Measurements from ENCODE around the gene SZRD1. TPM values are rescaled to one million over a fixed set of nuclear protein-coding genes. Genes with fewer than 3 reads are reported as not detected.

Gene SZRD1
- 164 and 168 TPM in 2 replicates for total RNA-seq
- polyA plus RNA-seq = 162 and 168 TPM in 2 replicates
- polyA plus RNA-seq (2011; cell fraction: cytosol; rRNA removed) = 148 and 161 TPM in 2 replicates
- 75.2 and 75.7 TPM in 2 replicates for polyA plus RNA-seq (2011; cell fraction: nucleus; rRNA removed)
- polyA plus RNA-seq (2012) = 105 and 106 TPM in 2 replicates
- 76.1 and 82.0 TPM in 2 replicates for polyA minus RNA-seq
- polyA minus RNA-seq (2011; cell fraction: cytosol; rRNA and poly(A)+ RNA removed) = 62.1 TPM
- polyA minus RNA-seq (2011; cell fraction: nucleus; rRNA and poly(A)+ RNA removed) = 26.6 and 33.5 TPM in 2 replicates
- percentile 88 among the genes with signal in this experiment for Bru-seq, nascent RNA
- percentile 97 among the genes with signal in this experiment for BruChase-seq, experiment 1, labeled RNA remaining after a 6-hour chase
- BruChase-seq, experiment 2, labeled RNA remaining after a 2-hour chase = percentile 91 among the genes with signal in this experiment
- long read RNA-seq, transcript SZRD1-203 (4 exons, 892 nt) = minor isoform, 10 of 364 reads
- long read RNA-seq, transcript SZRD1-202 (3 exons, 3,447 nt) = major isoform, 67 of 364 reads
- long read RNA-seq, transcript SZRD1-201 (4 exons, 3,636 nt) = minor isoform, 15 of 364 reads
- long read RNA-seq, transcript SZRD1-210 (3 exons, 3,401 nt) = minor isoform, 46 of 364 reads
- long read RNA-seq, partial matches to known transcripts = 152 of 364 reads
- long read RNA-seq, other reads (novel, unspliced or antisense) = 73 of 364 reads

- H2AFZ ChIP-seq (ENCODE audit: low read depth, low read length) = peak within 1 kb of the TSS; percentile 71
- no peaks in the 10 kb centered on the region for H3K9me1 ChIP-seq (replicated peaks; ENCODE audit: control insufficient read depth, extremely low read depth, insufficient read depth, low read length)
- CTCF ChIA-PET = interaction anchor here (0.6 to 3.0 kb wide), 3 partner anchors 19 to 284 kb away, joined by 3 to 19 read pairs (median 10); partner anchors contain the start of gene NECAP2
- peak within 1 kb of the TSS; percentile 85 for H3K27ac ChIP-seq (ENCODE audit: insufficient read depth, low read depth, low read length)
- H3K9me3 ChIP-seq (replicated peaks; ENCODE audit: control insufficient read depth, insufficient read depth, low read length) = no peaks in the 10 kb centered on the region
- H3K27me3 ChIP-seq (ENCODE audit: control insufficient read depth in 2 of 2, insufficient read depth in 2 of 2, low read length in 2 of 2) = no peaks in the 10 kb centered on the region
- no peaks in the 10 kb centered on the region for H4K20me1 ChIP-seq (replicated peaks; ENCODE audit: control insufficient read depth, extremely low read depth, insufficient read depth, low read length)
- BruUV-seq (replicated peaks) = no TSS peak
- no peaks in the 10 kb centered on the region for H3K36me3 ChIP-seq (ENCODE audit: control insufficient read depth in 2 of 2, extremely low read depth in 1 of 2, insufficient read depth in 2 of 2, low read length in 2 of 2)
- POLR2A ChIA-PET = interaction anchor here (1.1 kb wide), 1 partner anchor 149 kb away, joined by 3 read pairs; no protein-coding TSS in a partner anchor
- H3K9ac ChIP-seq (replicated peaks; ENCODE audit: extremely low read depth, insufficient read depth, low read length) = peak within 1 kb of the TSS; percentile 95
- H3K4me1 ChIP-seq (ENCODE audit: control insufficient read depth, extremely low read depth, insufficient read depth, low read length) = peaks cover 21% of the 10 kb centered on the region
- H3K4me3 ChIP-seq (replicated peaks in 1 of 3; ENCODE audit: insufficient read depth in 1 of 3, low read depth in 1 of 3, low read length in 3 of 3) = peak within 1 kb of the TSS; percentile 79 to 94 (median 88)
- dilution Hi-C loops (cut with MboI; ENCODE audit: extremely low pct_ligation_motif_present, low sequenced_read_pairs) (no loop called here), intact Hi-C loops (cut with micrococcal nuclease) (loop anchor here (1.0 to 2.0 kb wide), 4 partner anchors 9 to 222 kb away; partner anchors contain the start of gene NECAP2)
- FAIRE-seq = peak; percentile 94
- peaks cover 38% of the 10 kb centered on the region for H3K79me2 ChIP-seq (ENCODE audit: control insufficient read depth, insufficient read depth, low read length)
- peak within 1 kb of the TSS; percentile 80 for H3K4me2 ChIP-seq (ENCODE audit: insufficient read depth, low read length)
- TF ChIP-seq GATA2 (IDR thresholded peaks at IDR 0.05; ENCODE audit: insufficient read depth, insufficient read length, low read depth, low read length) (peak; percentile 39), MAX (IDR thresholded peaks at IDR 0.05; ENCODE audit: insufficient read depth, insufficient read length) (no peak), POLR2AphosphoS5 (IDR thresholded peaks at IDR 0.05; ENCODE audit: insufficient read depth, low read depth, low read length) (no peak), CTCF (IDR thresholded peaks at IDR 0.05; ENCODE audit: extremely low read depth in 1 of 2, insufficient read depth in 1 of 2, low read depth in 1 of 2, low read length in 2 of 2) (no peak), EZH2 (IDR thresholded peaks at IDR 0.05; ENCODE audit: borderline replicate concordance, low read depth, low read length, severe bottlenecking) (no peak), FOS (IDR thresholded peaks at IDR 0.05; ENCODE audit: borderline replicate concordance, insufficient read depth, low read length) (no peak), MYC (IDR thresholded peaks at IDR 0.05; ENCODE audit: low read depth, low read length) (no peak)
- DNase-seq (ENCODE audit: low read depth, low spot score) = peak; percentile 100
Measured at GRCh38 chr1:16366722-16367257, at the start of gene SZRD1. Gene SZRD1, plus strand, starts transcription at chr1:16367242. Its CDS starts 16 bp downstream, at chr1:16367258.

Measured in endothelial cell of umbilical vein (primary cell).